IPS DF 19.7 (cell line): Measurements from ENCODE around the gene PRKACA.
A peak's percentile ranks its signal among the peaks of the same experiment; 100 is the strongest.
"Not testable (repeated sequence)": the region's sequence is repeated elsewhere in the genome, so short reads cannot be mapped to it uniquely, and the experiment has no call there.

Source experiments
- DNase-seq: peaks from one replicate; pipeline ENCODE4 v3.0.0-alpha.2; 2013; ENCODE audit warnings: low read depth, low spot score

PRKACA gene

GRCh38 chr19:14147797-14148605 lies 30.4 kb upstream of the PRKACA start:
- peak; percentile 23 for DNase-seq

GRCh38 chr19:14146789-14147216 lies 29.2 kb upstream of the PRKACA start:
- DNase-seq: no peak

DNA sequence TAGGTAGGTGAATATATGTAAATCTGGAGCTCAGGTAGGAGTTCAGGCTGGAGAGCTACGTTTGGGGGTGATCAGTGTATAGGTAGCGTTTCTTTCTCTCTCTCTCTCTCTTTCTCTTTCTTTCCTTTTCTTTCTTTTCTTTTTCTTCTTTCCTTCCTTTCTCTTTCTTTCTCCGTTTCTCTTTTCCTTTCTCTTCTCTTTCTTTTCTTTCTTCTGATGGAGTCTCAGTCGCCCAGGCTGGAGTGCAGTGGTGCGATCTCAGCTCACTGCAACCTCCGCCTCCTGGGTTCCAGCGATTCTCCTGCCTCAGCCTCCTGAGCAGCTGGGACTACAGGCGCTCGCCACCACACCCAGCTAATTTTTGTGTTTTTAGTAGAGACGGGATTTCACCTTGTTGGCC lies 28.6 kb upstream of the PRKACA start:
- DNase-seq: not testable (repeated sequence)

GRCh38 chr19:14145381-14145780 lies 27.8 kb upstream of the PRKACA start:
- no peak for DNase-seq

- DNase-seq: no peak
Measured at GRCh38 chr19:14142262-14143190, 25.0 kb upstream of the PRKACA start.

- no peak for DNase-seq
Measured at GRCh38 chr19:14141041-14141440, 23.5 kb upstream of the PRKACA start.

DNA sequence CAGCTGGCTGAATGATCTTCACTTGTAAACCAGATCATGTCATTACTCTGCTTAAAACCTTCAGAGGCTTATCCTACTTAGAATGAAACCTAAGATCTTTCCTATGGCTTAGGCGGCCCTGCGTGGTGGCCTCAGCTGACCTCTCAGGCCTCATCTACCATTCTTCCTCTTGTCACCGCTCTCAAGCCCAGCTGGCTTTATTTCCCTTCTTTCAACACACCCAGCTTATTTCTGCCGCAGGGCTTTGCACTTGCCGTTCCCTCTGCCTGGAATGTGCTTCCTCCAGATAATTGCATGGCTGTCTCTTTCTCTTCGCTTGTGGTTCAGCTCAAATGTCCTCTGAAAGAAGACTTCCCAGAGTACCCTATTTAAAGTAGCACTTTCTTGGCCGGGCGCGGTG lies 22.4 kb upstream of the PRKACA start:
- no peak for DNase-seq

- DNase-seq: no peak
Measured at GRCh38 chr19:14138576-14139265, 21.2 kb upstream of the PRKACA start.

- peak; percentile 99 for DNase-seq
Measured at GRCh38 chr19:14136509-14137281, 19.1 kb upstream of the PRKACA start, which contains the start of gene ASF1B. Gene ASF1B (minus strand): TSS chr19:14136589. CDS start chr19:14136456, 133 bp downstream.

DNA sequence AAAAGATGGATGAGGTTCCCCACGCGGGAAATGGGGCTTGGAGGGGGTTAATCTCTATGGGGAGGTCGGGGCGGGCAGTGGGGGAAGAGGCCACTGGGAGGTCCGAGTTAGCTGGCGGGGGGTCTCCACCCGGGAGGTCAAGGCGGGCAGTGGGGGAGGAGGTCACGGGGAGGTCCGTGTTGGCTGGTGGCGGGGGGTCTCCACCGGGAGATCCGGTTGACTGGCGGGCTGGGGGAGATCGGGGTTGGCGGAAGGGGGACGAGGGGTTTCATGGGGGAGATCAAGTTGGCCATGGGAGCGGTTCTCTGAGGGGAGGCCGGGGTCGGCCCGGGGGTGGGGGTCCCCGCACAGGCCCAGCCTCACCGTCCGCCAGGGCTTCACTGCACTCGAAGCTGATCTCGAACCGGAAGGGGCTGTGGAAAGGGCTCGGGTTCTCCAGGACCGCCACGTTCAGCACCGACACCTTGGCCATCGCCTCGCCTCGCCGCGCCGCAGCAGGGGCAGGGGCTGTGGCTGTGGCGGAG lies 18.5 kb upstream of the PRKACA start:
- DNase-seq: no peak

GRCh38 chr19:14135355-14135754 lies 17.8 kb upstream of the PRKACA start:
- no peak for DNase-seq

- no peak for DNase-seq
Measured at GRCh38 chr19:14127929-14128509, 10.5 kb upstream of the PRKACA start.

GRCh38 chr19:14127176-14127575 lies 9.6 kb upstream of the PRKACA start:
- no peak for DNase-seq

DNA sequence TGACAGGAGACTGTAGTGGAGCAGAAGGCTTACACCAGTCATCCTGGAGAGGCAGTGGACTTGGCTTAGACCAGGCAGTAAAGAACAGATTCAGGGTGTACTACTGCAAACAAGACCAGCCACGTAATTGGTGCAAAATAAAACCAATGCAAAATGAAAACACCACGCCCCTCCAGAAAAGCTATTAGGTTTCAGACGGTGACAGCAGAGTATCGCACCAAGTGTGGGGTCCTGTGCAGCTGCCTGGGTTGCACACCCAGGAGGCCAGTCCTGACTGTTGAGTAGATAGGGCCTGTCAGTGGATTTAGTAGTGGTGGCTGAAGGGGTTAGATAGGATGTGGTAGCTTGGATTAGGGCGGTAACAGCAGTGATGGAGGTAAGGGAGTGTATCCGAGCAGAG lies 5.4 kb upstream of the PRKACA start:
- DNase-seq: no peak

- no peak for DNase-seq
Measured at GRCh38 chr19:14120497-14120780, 2.9 kb upstream of the PRKACA start.

DNA sequence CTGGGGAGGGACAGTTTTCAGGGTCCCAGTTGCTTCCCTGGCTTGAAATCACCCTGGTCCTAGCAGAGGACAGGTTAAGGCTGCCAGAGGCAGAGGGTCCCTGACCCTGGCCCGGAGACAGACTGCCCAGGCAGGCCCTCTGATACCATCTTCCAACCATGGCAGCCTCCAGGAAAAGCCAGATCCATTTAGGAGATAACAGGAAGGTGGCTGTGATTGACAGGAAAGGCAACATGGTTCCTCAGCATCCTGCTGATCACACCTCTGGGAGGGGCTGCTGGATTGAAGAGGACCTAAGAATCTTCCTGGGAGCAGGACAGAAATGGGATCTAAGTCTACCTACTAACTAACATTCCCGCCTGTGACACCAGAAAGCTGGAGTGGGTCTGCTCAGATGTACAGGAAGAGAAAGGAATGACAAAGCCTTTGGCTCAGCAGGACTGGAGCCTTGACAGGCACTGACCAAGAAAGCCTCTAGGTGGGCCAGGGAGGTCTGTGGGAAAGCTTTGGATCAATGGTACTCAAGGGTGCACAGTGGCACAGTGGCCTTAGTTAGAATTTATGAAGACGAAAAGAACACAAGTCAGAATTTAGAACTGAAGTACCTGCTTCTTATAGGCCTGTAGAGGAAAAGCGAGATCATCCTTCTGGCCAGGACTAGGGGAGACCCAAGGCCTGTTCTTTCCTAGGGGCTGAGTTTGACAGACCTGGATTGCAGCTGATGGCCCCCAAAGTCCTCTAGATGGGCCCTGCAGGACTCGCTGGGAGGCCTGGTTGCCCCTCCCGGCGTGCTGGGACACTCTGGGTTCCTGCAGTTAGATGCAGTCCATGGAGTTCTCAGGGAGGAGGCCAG lies 2.3 kb upstream of the PRKACA start:
- DNase-seq: no peak

DNA sequence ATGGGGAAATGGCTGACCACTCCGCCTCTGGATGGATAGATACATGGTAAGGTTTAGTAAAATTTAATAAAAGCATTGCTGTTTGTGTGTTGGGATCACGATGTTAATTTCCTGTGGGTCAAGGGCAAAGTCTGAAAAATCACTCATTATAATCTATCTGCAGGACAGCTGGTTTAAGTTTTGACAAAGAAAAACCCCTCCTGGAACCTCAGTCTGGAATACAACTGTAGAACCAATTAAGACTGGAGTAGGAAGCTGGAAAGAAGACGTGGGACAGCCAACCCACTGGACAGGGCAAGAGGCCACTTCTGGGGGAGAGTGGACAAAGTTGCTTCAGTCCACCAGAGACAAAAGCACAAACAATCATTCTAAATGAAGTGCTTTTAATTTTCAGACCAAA lies 1.6 kb upstream of the PRKACA start:
- no peak for DNase-seq

DNA sequence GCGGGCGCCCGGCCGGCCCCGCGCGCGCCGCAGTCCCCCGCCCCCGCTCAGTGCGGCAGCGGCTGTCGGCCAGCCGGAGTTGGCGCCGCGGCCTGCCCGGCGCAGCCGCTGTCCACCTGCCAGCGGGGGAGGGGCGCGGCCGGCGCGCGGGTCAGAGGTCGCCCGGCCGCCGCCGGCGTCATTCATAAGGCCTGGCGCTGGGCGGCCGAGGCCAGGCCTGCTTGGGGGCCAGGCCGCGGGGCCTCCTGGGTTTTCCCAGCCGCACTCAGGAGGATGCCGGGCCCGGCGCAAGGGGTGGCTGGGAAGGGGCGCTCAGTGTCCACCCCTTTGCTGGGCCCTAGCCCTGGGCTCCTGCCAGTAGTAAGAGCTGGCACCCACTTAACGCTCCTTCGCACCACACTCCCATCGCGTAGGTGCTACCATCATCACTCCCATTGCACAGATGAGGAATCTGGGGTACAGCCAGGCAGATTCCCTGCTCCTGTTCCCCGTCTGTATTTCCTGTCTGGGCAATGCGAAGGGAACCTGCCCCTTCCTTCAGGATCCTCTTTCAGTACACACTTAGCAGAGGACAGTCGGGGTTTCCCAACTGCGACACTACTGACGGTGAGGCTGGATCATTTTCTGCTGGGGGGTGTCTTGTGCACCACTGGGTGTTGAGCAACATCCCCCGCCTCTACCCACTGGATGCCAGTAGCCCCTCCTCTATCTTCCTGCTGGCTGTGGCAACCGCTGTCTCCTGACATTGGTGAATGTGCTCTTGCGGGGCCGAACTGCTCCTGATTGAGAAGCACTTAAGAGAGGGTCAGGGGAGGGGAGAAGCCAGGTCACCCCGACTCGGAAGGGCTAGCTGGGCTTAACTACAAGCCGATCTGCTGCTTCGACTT lies 846 bp upstream of the PRKACA start:
- DNase-seq: no peak
